GM04503 (cell line): ENCODE data around the gene GALNT6.

ENCODE experiments used
- DNase-seq: peaks from one replicate; pipeline ENCODE4 v3.0.0-alpha.2; 2012; ENCODE audit warnings: low read depth

Gene GALNT6, protein sequence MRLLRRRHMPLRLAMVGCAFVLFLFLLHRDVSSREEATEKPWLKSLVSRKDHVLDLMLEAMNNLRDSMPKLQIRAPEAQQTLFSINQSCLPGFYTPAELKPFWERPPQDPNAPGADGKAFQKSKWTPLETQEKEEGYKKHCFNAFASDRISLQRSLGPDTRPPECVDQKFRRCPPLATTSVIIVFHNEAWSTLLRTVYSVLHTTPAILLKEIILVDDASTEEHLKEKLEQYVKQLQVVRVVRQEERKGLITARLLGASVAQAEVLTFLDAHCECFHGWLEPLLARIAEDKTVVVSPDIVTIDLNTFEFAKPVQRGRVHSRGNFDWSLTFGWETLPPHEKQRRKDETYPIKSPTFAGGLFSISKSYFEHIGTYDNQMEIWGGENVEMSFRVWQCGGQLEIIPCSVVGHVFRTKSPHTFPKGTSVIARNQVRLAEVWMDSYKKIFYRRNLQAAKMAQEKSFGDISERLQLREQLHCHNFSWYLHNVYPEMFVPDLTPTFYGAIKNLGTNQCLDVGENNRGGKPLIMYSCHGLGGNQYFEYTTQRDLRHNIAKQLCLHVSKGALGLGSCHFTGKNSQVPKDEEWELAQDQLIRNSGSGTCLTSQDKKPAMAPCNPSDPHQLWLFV

DNA sequence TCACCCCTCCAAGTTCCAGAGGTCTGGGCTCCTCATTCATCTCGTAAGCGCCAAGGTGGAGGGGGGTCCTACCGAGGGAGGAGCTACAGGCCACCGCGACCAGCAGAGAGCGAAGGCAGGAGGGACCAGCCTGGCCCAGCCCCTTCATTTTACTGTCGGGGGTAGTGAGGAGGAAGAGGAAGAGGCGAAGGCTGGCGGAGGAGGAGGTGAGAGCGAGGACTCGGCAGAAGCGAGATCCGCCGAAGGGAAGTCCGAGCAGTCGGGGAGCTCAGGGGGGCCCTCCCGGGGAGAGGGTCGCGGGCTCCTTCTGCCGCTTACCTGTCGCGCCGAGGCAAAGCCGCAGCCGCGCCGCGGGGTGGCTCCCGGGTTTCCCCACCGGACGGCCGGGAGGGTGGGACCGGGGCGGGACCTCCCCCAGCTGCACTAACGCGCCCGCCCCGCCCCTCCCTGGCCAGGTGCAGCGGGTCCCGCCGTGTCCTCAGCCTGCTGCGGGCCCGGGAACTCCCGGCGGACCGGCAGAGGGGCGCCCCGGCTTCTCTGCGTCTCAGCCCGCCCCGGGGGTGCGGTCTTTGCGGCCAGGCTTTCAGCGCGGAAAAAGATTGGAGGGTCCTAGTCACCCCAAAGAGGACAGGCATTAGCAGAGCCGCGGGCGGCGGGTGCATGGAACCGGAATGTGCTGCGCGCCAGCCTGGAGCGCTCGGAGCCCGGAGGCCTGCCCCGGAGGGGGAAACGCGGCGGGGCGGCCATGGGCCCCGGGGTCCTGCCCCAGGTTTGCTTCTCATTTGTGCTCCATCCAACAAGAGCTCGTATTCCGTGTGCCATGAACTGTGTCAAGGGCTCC is at the start of gene GALNT6:
GALNT6 (minus strand) TSS at position 124 of the 841 bp plus-strand sequence. CDS start 11,625 bp downstream, outside the sequence.
- no peak for DNase-seq

DNA sequence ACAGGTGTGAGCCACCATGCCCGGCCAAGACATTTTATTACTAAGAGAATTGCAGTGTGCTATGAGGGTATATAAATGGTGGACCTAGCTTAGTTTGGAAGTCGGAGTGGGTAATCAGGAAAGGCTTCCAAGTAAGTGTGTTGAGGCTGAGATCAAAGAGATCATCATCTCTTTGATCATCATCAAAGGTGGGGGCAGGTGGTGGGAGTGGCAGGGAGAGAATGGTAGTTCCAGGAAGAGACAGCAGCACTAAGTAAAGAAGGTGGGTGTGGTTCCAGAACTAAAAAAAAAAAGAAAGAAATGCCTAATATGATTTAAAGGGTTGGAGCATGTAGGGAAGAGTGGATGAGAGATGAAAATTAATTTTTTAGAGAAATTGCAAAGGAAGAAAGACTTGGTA is 48.1 kb upstream of the GALNT6 start:
- DNase-seq, result no peak

DNA sequence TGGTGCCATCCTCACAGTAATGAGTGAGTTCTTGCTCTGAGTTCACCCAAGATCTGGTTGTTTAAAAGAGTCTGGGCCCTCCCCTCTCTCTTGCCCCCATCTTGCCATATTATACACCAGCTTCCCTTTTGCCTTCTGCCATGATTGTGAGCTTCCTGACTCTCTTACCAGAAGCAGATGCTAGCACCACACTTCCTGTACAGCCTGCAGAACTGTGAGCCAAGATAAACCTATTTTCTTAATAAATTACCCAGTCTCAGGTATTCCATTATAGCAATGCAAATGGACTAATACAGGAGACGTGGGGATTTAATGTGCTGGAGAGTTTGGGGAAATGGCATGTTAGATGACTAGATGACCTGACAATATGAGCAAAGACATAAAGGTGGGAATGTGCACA is 46.2 kb upstream of the GALNT6 start:
- DNase-seq, result no peak

DNA sequence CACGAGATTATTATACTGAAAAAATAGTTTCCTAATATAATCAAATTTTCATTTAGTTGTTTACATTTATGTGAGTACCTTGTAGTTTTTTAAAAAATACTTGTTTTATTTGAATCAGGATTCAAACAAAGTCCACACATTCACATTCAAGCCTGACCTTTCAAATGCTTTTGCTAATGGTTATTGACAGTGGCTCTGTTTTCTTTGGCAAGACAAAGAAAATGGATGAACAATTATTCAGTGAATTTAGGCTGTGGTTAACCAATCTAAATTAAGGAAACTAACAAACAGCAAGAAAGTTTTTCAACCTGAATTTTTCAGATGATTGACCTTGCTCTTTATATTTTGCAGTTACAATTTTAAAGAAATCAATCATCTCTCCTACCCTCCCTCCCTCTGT is 43.1 kb upstream of the GALNT6 start:
- no peak for DNase-seq

DNA sequence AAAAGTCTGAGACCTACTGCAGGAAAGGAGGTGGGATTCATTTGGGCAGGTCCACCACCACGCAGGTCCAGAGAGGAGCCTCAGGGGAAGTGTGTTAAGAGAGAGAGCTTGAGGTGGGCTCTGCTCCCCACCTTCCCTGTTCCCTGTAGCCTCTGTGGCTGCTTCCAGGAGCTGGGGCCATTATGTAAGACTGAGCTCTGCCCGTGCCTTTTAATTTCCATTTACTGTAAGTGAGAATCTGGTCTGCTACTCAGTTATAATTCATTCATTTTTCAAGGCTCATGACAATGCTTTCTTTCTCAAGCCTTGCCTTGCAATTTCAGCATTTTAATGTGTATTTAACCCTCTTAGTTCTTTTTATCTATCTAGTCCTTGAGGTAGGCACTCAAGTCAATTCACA is 41.7 kb upstream of the GALNT6 start:
- DNase-seq, result no peak

DNA sequence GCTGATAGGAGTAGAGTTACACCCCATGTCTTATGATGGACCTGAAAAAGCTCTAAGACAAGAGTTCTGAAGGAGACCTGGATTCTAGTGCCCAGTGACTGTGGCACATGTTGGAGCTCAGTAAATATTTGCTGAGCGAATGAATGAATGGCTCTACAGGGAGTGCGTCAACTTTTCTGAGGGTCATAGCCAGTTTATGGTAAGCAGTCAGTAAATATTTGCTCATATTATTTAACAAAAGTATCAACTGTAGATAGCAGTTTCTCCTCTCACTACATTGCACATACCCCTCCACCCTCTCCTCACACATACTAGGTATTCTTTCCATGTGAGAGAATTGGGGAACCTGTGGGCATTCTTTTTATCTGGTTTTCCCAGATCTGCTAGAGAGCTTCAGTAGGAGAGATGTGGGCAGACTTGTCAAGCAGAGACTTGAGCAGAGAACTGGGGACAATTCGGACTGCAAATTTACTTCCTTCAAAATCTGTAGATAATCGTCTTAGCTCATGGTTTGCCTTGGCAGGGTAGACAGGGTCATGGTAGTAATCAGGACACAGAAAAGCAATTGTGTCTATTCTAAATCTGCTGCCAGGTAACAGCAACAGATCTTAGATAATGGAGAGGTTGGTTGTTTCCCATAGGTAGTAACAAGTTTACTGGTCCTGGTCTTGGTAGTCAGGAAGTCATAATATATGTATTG is 39.1 kb upstream of the GALNT6 start:
- no peak for DNase-seq

DNA sequence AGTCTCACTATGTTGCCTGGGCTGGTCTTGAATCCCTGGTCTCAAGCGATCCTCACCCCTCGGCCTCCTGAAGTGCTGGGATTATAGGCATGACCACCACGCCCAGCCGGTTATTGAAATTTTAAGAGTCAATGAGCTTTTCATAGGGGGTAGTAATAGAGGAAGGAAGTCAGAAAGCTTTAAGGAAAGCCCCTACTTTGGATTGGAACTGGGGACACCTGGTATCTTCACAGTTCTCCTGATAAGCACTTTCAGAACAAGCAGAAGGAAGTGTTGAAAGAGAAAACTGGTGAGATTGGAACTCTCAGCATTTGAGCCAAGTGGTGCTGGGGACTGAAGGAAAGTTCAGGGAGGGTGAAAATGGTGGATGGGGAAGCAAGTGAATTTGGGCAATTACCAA is 38.5 kb upstream of the GALNT6 start:
- no peak for DNase-seq

DNA sequence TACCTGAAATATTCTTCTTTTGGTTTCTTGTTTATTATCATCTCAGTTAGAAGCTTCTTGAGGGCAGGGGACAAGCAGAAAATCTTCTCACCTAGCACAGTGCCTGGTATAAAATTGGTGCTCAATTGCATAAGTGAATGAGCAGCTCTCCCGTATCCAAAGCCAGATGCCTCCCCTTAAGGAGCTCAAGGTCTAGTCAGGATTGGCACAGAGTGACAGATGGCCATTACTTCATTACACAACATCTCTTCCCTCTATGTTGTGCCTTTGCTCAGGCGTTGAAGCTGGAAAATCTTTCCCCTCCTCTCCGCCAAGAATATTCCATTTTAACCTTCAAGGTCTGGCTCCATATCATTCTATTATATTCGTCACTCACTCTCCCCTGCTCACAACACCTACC is 37.0 kb upstream of the GALNT6 start:
- no peak for DNase-seq

DNA sequence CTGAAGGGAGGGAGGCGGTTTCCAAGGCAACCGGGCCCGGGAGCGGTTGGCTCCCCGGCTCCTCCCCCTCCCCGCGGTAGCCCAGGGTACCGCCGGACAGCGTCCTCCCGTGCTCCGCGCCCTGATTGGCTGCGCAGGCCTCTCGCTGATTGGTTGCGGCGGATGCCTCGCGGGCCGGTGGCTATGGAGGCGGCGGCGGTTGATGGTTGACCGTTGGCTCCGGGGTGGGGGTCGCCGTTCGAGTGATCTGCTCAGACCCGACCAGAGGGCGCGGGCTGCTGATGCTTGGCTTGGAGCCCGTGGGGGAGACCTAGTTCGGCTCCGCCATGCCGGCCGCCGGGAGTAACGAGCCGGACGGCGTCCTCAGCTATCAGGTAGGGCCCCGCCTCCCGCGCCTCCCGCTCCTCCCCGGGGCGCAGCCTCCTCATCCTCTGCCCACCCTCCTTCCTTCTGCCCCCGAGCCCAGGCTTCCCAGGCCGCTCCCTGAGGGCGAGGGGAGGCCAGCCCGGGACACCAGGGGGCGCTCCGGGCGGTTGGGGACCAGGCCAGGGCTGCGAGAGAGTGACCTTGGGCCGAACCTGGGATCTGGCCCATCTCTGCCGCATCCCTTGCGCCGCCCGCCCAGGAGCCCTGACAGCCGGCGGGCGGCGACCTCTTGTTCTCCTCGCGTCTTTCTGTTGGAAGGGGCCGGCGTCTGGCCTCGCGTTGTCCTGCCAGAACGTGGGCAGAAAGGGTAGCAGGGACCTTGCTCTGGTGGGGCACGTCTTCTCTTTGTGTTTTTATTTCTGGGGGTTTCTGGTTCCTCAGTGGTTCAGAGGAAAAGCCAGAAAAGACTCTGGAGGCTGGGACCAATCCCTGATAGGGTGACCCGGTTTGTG is 33.7 kb upstream of the GALNT6 start, which contains the start of gene SLC4A8:
SLC4A8 (plus strand) TSS at position 170 of the 878 bp plus-strand sequence; CDS start at position 327, 157 bp downstream.
- DNase-seq, result peak; percentile 39

DNA sequence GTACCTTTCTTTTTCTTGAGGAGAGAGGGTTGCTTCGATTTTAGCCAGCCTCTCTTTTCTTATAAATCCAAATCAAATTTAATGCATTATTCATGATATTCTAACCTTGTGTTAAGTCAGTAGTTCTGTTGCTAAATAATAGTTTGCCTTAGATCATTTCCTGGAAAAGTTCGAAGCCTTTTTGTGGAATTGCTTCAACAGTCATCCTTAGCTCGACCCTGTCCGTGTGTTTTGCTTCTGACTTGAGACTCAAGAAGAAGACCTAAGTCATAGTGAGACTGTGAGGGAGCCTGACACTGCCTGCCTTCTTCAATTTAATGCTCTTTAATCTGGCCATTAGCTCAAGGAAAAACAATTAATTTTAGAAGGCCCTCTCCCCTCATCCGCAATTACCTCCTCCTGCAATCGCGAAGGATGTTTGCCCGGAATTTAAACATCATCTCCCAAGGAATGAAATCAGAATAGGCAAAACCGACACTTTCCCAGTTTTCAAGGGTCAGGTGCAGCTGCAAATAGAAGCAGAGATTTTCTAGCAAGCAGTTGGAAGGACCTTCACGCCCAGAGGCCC is 33.0 kb upstream of the GALNT6 start:
- no peak for DNase-seq

DNA sequence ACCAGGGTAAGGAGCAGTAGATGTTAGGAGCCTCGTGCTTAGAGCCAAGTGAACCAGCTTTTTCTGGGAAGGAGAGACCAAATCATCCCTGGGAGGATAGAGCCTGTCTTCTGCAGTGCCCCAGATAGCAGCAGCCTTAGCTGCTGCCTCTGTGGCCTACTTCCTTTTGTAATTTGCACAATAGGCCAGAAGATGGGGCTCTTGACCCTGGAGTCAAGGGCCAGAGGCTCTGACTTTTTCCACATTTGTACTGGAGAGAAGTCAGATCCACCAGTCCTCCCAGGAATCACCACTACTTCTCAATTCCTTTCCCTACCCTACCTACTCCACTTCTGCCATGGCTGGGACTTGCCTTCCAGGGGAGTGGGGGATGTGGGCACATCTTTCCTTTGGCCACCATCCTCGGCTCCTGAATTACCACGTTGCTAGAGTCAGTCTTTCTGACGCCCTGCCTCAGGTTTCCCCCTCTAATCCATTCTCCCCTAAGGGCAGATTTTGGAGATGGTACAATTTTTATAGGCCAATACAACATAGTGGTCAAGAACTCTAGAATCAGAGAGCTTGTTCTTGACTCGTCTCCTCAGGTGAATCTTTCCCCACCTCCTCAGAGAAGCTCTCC is 30.2 kb upstream of the GALNT6 start:
- DNase-seq, result peak; percentile 19

DNA sequence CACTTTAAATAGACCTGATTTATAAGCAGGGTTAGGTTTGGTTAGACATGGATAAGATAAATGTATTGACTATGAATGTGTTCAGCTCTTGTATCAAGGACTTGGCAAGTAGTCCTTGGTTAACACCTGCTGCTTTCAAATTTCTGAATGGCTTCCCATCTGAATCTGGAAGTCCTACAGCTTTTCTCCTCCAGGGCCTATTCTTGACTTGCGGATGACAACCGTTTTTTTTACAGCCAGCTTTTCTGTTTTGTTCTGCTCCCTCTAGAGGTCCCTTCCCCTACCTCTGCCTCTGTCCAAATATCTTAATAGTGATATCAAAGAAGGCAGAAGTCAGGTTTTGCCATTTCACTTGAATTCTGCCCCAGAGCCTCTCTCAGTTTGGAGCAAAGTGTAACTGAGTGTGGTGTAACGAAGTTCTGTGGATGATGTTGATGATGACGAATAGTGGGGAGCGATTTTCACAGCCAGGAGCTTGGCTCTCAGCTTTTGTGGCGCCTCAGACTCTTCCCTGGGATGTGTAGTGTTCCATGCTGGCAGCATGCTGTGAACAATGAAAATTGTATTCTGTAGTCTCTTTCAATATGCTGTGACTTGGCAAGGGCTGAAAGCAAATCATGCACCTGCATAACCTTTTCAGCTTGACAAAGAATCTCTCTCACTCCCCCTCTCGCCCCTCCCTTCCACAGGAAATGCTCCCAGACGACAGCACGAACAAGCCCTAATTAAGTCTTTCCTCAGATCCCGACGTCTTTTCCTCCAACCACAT is 28.4 kb upstream of the GALNT6 start:
- DNase-seq, result no peak

DNA sequence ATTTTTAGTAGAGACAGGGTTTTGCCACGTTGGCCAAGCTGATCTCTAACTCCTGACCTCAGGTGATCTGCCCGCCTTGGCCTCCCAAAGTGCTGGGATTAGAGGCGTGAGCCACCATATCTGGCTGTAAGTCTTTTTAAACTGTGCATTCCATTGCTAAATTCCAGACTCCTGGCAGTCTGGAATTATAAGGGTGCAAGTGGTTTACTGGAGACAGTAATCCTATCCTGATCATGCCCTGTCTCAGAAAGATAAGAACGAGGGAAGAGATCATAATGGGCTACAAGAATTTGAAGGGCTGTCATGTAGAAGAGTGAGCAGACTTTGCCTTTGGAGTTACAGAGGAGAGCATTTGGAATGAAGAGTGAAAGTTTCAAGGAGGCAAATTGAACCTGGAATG is 26.6 kb upstream of the GALNT6 start:
- DNase-seq, result no peak

DNA sequence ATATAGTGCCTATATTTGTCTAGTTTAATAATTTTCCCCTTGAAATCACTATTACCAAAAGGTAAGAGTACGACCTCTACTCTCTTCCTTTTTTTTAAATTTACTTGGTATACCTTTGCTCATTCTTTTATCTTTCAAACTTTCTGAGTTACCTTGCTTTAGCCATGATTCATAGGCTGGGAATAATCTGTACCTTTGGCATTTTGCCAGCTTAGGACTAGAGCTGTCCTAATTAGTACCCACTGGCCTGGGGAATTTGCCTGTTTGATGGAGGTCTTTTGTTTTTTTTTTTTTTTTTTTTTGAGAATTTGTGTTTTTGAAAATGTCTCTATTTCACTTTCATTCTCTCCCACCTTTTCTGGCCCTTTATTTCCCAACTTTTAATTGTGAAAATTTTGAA is 24.7 kb upstream of the GALNT6 start:
- DNase-seq, result no peak

DNA sequence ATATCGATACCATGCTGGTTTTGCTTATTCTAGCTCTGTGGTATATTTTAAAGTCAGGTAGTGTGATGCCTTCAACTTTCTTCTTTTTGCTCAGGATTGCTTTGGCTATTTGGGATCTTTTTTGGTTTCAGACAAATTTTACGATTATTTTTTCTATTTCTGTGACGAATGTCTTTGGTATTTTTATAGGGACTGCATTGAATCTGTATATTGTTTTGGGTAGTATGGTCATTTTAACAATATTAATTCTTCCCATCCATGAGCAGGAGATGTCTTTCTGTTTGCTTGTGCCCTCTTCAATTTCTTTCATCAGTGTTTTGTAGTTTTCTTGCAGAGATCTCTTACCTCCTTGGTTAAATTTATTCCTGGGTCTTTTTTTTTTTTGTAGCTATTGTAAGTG is 22.6 kb upstream of the GALNT6 start:
- no peak for DNase-seq

DNA sequence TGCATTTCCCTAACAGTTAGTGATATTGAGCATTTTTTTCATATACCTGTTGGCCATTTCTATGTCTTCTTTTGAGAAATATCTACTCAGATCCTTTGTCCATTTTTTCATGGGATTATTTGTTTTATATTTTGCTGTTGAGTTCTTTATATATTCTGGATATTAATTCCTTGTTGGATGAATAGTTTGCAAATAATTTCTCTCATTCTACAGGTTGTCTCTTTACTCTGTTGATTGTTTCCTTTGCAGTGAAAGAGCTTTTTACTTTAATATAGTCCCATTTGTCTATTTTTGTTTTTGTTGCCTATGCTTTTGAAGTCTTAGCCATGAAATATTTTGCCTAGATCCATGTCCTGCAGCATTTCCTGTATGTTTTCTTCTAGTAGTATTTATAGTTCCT is 21.9 kb upstream of the GALNT6 start:
- no peak for DNase-seq

DNA sequence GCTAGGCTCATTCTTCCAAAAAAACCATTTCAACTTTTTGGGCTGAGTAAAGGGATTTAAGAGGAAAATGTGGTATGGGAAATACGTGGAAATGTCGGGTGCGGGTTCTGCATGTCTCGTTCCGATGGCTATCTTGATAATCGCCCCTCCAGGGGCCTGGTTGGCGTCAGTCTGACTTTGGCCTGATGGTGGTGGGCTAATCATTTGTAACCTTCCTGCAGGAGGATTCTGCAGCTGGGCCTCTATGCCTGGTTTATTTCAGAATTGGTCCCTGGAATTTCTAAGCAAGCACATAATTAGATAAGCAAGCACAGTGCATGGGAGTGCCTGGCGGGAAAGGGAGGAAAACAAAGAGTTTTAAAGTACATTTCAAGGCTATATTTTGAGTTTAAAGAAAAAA is 18.6 kb upstream of the GALNT6 start:
- DNase-seq, result no peak

DNA sequence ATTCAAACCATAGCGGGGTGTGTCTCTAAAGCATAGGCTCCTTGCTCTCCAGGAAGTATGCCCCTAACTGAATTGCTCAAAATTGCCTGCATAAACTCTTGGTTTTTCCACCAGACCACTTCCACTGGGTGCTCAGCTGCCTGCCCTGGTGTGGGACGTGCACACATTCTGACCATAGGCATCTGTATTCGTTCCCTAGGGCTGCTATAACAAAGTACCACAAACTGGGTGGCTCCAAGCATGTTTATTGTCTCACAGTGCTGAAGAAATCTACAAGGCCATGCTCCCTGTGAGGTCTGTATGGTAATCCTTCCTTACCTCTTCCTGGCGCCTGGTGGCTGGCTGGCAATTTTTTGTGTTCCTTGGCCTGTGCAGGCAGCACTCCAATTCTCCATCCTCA is 16.4 kb upstream of the GALNT6 start:
- DNase-seq, result no peak

DNA sequence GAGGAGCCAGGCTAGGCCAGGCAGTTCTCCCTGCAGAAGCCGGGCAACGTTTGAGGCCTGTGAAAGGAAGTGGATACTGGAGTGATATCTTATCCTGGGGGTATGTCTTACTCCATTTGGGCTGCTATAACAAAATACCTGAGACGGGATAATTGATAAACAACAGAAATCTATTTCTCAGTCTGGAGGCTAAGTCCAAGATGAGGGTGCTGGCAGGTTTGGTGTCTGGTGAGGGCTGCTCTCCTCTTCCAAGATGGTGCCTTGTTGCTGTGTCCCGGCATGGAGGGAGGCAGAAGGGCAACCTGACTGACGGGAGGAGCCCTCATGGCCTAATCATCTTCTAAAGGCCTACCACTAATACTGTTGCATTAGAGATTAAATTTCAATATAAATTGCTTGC is 15.7 kb upstream of the GALNT6 start:
- no peak for DNase-seq

DNA sequence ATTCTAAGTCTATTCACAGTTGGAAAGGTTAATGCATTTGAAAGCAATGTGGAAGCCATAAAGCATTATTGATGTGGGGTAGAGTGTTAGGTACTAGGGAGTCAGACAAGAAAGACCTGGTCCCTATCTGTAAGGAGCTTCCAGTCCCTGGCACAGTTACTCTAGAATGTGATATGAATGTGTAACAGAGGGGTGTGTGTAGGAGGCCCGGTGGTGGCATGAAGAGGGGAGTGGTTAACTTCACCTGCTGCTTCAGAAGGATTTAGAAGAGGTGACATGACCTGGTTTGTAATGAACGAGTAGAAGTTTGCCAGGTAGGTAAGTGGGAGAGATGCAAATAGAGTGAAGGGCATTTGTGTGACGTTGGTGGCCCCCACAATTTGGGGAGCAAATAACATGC is 15.1 kb upstream of the GALNT6 start:
- DNase-seq, result no peak
